Measurements from ENCODE around the gene IQSEC1.

GRCh38 chr3:13043656-13044055, 29.6 kb downstream of the IQSEC1 start:
- TF ChIP-seq CTCF (conservative IDR thresholded peaks at IDR 0.05; ENCODE audit: low read depth, low read length) (no peak), EZH2 (IDR thresholded peaks at IDR 0.05; ENCODE audit: borderline replicate concordance, low read depth, low read length, poor library complexity, severe bottlenecking) (no peak)

Data from A673 (cell line).